SK-N-SH (cell line): ENCODE data around the gene EPB41L4A.

Experiments
- CTCF ChIP-seq: fragments of 200-600 bp; sonication (generic); IDR thresholded peaks from 2 replicates; pipeline ENCODE4 v1.6.1; 2017; ENCODE audit warnings: antibody characterized with exemption, mild to moderate bottlenecking, moderate library complexity
- JUND ChIP-seq: IDR thresholded peaks from 2 replicates; pipeline ENCODE4 v1.4.0; 2012
- RCOR1 ChIP-seq: fragments of 150-350 bp; IDR thresholded peaks from 2 replicates; pipeline ENCODE4 v1.6.1; 2017; ENCODE audit warnings: antibody characterized with exemption, low read length

- no peak for TF ChIP-seq JUND
- TF ChIP-seq CTCF: no peak
- TF ChIP-seq RCOR1: no peak
These were observed 299.1 kb downstream of the EPB41L4A start for GRCh38 chr5:112119969-112120368.
